HUES64 (cell line): Measurements from ENCODE around the gene SUGCT.

ENCODE experiments used
- H3K27ac ChIP-seq: 2 replicates; pipeline ENCODE4 v1.7.0; 2013; ENCODE audit warnings: low read depth, low read length, inconsistent platforms
- H3K27me3 ChIP-seq: 2 replicates; pipeline ENCODE4 v1.6.1; 2013; ENCODE audit warnings: mild to moderate bottlenecking, low read length; ENCODE audit not compliant: insufficient read depth
- H3K36me3 ChIP-seq: 2 replicates; pipeline ENCODE4 v1.6.1; 2013; ENCODE audit warnings: mild to moderate bottlenecking, low read length; ENCODE audit not compliant: insufficient read depth
- H3K4me1 ChIP-seq: 2 replicates; pipeline ENCODE4 v1.6.1; 2013; ENCODE audit warnings: mild to moderate bottlenecking, low read length, moderate library complexity; ENCODE audit not compliant: insufficient read depth
- H3K4me3 ChIP-seq: 2 replicates; pipeline ENCODE4 v1.5.1; 2013; ENCODE audit warnings: mild to moderate bottlenecking, low read length, moderate library complexity
- H3K9ac ChIP-seq: 2 replicates; pipeline ENCODE4 v1.6.1; 2013; ENCODE audit warnings: mild to moderate bottlenecking, low read depth, low read length
- H3K9me3 ChIP-seq: 2 replicates; pipeline ENCODE4 v1.6.1; 2013; ENCODE audit warnings: low read depth, low read length; ENCODE audit not compliant: insufficient read depth
- WGBS: fragments of 150-250, 120-280 bp; methylation state at CpG from one replicate; pipeline ENCODE4 v1.1.7; 2013; ENCODE audit warnings: missing lambda C conversion rate; 5-methylcytosine and 5-hydroxymethylcytosine counted together

The SUGCT gene

DNA sequence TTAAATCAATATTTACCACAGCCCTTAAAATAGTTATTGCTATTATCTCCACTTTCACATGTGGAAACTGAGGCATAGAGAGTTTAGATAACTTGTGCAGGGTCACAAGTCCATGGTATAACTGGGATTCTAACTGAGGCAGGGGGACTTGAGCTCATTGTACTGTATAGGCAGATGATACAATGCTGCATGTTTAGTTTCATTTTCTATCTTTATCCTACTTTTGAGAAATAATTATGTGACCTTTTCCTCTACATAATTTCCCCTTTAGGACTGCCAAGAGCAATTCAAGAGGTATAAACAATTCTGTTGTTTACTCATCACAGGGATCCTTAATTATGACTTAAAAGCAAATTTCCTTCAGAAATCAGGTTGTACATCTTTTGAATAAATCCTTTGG is 193.1 kb downstream of the SUGCT start:
- H3K4me1 ChIP-seq: no peaks in the 10 kb centered on the region
- no peak overlapping the region for H3K27ac ChIP-seq
- no peak overlapping the region for H3K4me3 ChIP-seq
- no peaks in the 10 kb centered on the region for H3K27me3 ChIP-seq
- H3K9me3 ChIP-seq: no peaks in the 10 kb centered on the region
- no peak overlapping the region for H3K9ac ChIP-seq
- no peaks in the 10 kb centered on the region for H3K36me3 ChIP-seq

DNA sequence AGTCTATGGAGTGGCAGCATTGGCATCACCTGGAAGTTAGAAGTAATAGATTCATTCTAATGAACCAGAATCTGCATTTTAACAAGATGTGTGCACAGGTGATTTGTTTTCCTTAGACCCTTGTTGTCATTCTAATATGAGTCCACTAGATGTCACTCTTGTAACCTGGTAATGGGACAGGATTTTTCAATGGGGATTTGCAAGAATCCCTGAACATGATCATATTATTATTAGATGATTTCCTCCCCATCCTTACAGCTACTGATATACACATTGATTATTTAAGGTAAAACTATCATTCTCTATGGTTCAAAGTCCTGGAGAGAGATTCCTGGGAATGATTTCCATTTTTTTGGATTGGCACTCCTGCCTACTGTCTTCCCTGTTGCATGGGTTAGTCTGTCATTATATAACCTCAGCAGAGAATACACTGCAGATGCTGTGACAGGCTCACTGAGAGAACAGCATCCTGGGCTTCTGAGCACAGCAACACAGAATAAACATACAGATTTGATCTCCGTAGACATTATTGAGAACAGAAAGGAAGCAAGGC is 194.9 kb downstream of the SUGCT start:
- H3K27ac ChIP-seq: no peak overlapping the region
- 93% methylated on average over 1 of the region's 1 CpG for WGBS
- H3K4me3 ChIP-seq: no peak overlapping the region
- H3K36me3 ChIP-seq: no peaks in the 10 kb centered on the region
- no peaks in the 10 kb centered on the region for H3K4me1 ChIP-seq
- no peak overlapping the region for H3K9ac ChIP-seq
- H3K9me3 ChIP-seq: no peaks in the 10 kb centered on the region
- no peaks in the 10 kb centered on the region for H3K27me3 ChIP-seq

DNA sequence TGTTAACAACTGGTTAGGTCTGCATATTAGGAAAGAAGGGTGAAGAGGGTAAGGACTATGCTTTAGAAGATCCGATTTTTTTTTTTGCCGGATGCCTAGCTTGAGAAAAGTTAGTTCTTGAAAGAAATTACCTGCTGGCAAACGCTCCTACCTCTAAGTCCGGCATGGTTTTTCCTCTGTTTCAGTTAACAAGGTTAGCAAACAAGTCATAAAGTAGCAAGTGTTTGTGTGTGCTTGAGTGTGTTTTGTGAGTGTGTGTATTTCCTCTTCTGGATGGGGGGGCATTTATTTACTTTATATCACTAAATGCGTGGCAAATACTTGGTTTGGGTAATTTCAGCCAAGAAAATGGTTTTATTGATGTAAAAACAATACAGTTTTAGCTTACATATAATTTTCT is 195.6 kb downstream of the SUGCT start:
- no peaks in the 10 kb centered on the region for H3K4me1 ChIP-seq
- H3K9ac ChIP-seq: no peak overlapping the region
- H3K9me3 ChIP-seq: no peaks in the 10 kb centered on the region
- no peak overlapping the region for H3K4me3 ChIP-seq
- no peaks in the 10 kb centered on the region for H3K27me3 ChIP-seq
- no peaks in the 10 kb centered on the region for H3K36me3 ChIP-seq
- H3K27ac ChIP-seq: no peak overlapping the region
- WGBS: 92% methylated on average over 4 of the region's 5 CpGs

DNA sequence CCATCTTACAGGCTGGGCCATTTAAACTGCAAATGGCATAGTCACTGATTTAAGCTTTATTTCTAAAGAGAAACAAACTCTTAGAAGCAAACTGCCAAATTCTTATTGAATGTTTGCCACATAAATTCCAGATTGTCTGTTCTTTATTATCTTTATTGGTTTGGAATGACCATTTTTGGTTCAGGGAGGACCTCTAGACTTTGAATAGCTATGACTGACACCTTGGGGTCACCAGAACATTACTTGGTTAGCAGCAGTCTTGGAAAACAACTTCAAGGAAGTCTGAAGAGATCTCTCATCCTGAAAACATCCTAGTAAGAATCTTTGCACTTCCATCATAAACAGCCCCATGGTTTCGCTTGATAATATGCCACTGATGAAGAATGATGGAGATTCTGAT is 197.1 kb downstream of the SUGCT start:
- WGBS: no CpG with 5 or more reads among the region's 1 CpG

DNA sequence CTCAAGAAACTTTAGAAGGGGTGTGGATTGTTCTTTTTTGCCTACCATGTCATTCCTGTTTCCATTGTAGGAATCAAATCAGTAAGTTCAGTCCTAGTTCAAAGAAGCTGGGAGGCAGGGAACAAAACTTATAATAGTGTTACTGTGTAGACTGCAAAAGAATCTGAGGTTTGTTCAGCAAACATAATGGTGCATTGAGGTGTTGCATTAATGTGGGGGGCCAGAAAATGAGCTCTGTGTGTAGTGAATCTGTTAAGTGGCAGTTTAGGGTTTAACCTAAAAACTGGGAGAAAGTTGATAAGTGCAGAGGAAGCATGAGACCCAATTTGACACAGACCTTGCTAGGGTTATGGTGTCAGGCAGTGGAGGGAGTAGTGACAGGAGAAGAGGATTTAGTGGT is 197.7 kb downstream of the SUGCT start:
- no peaks in the 10 kb centered on the region for H3K36me3 ChIP-seq

More for the DNA sequence above, 197.1 kb downstream of the SUGCT start:
- Histone ChIP-seq H3K4me3 (no peak overlapping the region), H3K27me3 (no peaks in the 10 kb centered on the region), H3K4me1 (no peaks in the 10 kb centered on the region), H3K27ac (no peak overlapping the region), H3K36me3 (no peaks in the 10 kb centered on the region), H3K9ac (no peak overlapping the region), H3K9me3 (no peaks in the 10 kb centered on the region)

DNA sequence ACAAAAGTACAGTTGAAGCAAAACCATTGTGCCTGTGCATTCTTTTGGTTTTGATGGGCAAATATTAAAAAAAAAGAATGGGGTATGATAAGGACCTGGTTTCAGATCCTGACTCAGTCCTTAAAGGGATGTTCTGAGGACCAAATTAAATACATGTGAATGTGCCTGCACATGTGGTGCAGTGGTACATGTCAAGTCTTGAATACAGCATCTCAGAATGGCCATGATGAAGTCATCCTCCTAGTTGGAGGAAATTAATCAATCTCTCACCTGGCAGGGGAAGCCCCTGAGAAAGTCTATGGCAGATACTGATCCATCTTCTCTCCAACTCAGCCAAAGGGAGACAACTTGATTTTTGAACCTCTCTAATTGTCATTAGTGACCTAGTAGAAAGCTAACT is 207.0 kb downstream of the SUGCT start:
- peaks cover 12% of the 10 kb centered on the region for H3K9me3 ChIP-seq
- H3K36me3 ChIP-seq: no peaks in the 10 kb centered on the region
- H3K27ac ChIP-seq: no peak overlapping the region
- no peaks in the 10 kb centered on the region for H3K27me3 ChIP-seq
- no peak overlapping the region for H3K4me3 ChIP-seq
- no peaks in the 10 kb centered on the region for H3K4me1 ChIP-seq
- no peak overlapping the region for H3K9ac ChIP-seq

More for the DNA sequence above, 197.7 kb downstream of the SUGCT start:
- Histone ChIP-seq H3K27ac (no peak overlapping the region), H3K27me3 (no peaks in the 10 kb centered on the region), H3K4me3 (no peak overlapping the region), H3K9ac (no peak overlapping the region), H3K4me1 (no peaks in the 10 kb centered on the region), H3K9me3 (no peaks in the 10 kb centered on the region)

DNA sequence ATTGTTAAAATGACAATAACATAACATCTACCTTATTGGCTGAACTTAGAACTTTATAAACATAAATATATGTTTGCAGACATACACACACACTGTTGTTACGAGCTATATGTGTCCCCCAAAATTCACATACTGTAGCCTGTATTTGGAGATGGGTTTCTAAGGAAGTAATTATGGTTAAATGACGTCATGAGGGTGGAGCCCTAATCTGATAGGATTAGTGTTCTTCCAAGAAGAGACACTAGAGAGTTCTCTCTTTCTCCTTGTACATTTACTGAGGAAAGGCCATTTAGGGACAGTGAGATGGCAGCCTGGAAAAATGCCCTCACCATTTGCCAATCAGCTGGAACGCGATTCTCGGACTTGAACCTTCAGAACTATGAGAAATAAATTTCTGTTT is 211.7 kb downstream of the SUGCT start:
- Histone ChIP-seq H3K27ac (no peak overlapping the region), H3K9ac (no peak overlapping the region), H3K36me3 (no peaks in the 10 kb centered on the region), H3K27me3 (no peaks in the 10 kb centered on the region), H3K4me1 (no peaks in the 10 kb centered on the region), H3K4me3 (no peak overlapping the region), H3K9me3 (no peaks in the 10 kb centered on the region)
- 94% methylated on average over 4 of the region's 5 CpGs for WGBS

DNA sequence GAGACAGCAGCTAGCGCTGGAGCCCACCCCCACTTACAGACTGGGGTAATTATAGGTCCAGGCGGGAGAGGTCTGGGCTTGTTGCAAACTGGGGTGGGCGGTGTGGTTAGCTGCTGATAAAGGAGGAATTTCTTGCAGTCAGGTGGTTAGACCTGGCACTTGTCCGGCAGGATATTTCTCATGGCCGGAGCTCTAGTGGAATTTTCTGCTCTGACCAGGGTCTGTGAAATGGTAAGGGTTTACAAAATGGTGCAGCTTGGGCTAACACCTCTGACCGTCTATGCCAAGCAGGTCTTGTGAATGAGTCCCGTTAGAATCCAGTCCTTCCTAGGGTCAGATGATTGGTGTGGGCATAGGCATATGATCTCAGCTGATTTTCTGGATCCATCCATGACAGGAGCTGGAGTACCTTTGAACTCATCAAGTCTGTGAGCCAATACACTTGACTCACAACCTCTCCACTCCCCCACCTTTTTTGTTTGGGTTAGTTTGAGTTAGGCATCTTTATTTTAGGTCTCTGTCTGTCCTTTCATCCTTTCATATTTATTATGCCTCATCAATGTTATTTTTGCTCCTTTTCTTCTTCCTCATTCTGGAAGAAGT is 213.4 kb downstream of the SUGCT start:
- H3K36me3 ChIP-seq: no peaks in the 10 kb centered on the region
- no peaks in the 10 kb centered on the region for H3K9me3 ChIP-seq
- WGBS: 93% methylated on average over 7 of the region's 7 CpGs
- no peak overlapping the region for H3K9ac ChIP-seq
- H3K27ac ChIP-seq: no peak overlapping the region
- no peaks in the 10 kb centered on the region for H3K27me3 ChIP-seq
- no peak overlapping the region for H3K4me3 ChIP-seq
- H3K4me1 ChIP-seq: no peaks in the 10 kb centered on the region

DNA sequence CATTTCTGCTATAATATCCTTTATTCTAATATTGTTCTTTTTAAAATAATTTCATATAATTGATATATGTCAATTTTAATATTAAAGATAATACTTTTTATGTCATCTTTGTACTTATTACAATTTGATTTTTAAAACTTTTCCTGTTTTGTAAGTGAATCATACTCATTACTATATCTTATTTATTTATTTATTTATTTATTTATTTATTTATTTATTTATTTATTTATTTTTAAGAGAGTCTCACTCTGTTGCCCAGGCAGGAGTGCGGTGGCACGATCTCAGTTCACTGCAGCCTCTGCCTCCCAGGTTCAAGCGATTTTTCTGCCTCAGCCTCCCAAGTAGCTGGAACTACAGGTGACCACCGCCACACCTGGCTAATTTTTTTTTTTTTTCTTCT is 215.3 kb downstream of the SUGCT start:
- no peaks in the 10 kb centered on the region for H3K4me1 ChIP-seq
- no peaks in the 10 kb centered on the region for H3K27me3 ChIP-seq
- H3K36me3 ChIP-seq: no peaks in the 10 kb centered on the region
- no peak overlapping the region for H3K27ac ChIP-seq
- WGBS: 98% methylated on average over 4 of the region's 4 CpGs
- H3K9me3 ChIP-seq: no peaks in the 10 kb centered on the region
- H3K9ac ChIP-seq: no peak overlapping the region
- H3K4me3 ChIP-seq: no peak overlapping the region

DNA sequence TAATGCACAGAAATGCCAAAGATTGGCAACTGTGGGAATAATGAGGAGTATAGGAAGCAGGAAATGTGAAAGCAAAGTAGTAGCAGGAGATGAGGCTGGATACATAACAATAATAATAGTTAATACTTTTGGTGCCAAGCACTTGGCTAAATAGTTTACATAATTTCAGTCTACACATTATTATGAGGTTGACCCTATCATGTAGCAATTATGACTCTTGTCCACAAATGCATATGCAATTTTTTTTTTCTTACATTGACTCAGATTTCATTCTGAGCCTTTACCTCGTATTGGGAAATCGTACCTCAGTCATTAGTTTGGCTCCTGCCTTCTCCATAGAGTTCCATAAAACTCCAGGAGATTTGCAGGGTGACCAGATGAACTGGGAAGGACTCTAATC is 219.9 kb downstream of the SUGCT start:
- Histone ChIP-seq H3K36me3 (no peaks in the 10 kb centered on the region), H3K27ac (no peak overlapping the region), H3K9me3 (no peaks in the 10 kb centered on the region), H3K9ac (no peak overlapping the region), H3K4me3 (no peak overlapping the region), H3K4me1 (no peaks in the 10 kb centered on the region), H3K27me3 (no peaks in the 10 kb centered on the region)
- WGBS: 86% methylated on average over 2 of the region's 2 CpGs

DNA sequence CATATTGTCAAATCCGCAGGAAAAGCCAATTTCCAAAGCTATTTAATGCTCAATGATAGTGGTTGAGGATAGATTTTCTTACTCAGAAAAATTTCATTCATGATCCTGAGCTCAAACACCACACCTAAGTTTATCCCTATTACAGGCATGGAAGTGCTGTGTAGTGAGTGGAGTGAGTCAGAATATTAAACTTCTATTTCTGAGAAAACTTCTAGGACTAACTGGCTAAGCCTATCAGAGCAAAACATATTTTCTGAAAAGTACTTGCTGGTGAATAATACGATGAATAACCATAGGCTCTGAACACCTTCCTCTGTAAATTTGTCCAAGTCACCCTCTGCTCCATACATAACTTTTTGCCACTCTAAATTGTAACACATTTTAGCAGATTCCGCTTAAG is 221.5 kb downstream of the SUGCT start:
- no peaks in the 10 kb centered on the region for H3K36me3 ChIP-seq
- H3K4me1 ChIP-seq: no peaks in the 10 kb centered on the region
- no peak overlapping the region for H3K9ac ChIP-seq
- H3K27ac ChIP-seq: no peak overlapping the region
- H3K27me3 ChIP-seq: no peaks in the 10 kb centered on the region
- 100% methylated on average over 2 of the region's 3 CpGs for whole genome bisulfite sequencing
- no peaks in the 10 kb centered on the region for H3K9me3 ChIP-seq
- no peak overlapping the region for H3K4me3 ChIP-seq
